ENCODE results near the gene SPTAN1.

- TF ChIP-seq, protein P1, sequence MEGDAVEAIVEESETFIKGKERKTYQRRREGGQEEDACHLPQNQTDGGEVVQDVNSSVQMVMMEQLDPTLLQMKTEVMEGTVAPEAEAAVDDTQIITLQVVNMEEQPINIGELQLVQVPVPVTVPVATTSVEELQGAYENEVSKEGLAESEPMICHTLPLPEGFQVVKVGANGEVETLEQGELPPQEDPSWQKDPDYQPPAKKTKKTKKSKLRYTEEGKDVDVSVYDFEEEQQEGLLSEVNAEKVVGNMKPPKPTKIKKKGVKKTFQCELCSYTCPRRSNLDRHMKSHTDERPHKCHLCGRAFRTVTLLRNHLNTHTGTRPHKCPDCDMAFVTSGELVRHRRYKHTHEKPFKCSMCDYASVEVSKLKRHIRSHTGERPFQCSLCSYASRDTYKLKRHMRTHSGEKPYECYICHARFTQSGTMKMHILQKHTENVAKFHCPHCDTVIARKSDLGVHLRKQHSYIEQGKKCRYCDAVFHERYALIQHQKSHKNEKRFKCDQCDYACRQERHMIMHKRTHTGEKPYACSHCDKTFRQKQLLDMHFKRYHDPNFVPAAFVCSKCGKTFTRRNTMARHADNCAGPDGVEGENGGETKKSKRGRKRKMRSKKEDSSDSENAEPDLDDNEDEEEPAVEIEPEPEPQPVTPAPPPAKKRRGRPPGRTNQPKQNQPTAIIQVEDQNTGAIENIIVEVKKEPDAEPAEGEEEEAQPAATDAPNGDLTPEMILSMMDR (conservative IDR thresholded peaks at IDR 0.05; ENCODE audit: low read length) = no peak
- no peak for TF ChIP-seq EZH2phosphoT487 (IDR thresholded peaks at IDR 0.05; ENCODE audit: borderline replicate concordance)
Observed at GRCh38 chr9:128627906-128628305, 75.5 kb downstream of the SPTAN1 start.

Data from Loucy (cell line).